Measurements from ENCODE around the gene TAGLN3. TPM values are rescaled to one million over a fixed set of nuclear protein-coding genes. Genes with fewer than 3 reads are reported as not detected.

TAGLN3 gene
- total RNA-seq, 1 donor from 2014 or later, result 9.0 TPM

- TF ChIP-seq CTCF (IDR thresholded peaks at IDR 0.05; ENCODE audit: unreplicated experiment), result no peak
- no peaks in the 10 kb centered on the region for H3K27me3 Mint-ChIP-seq
- no peak for DNase-seq (ENCODE audit: low spot score, unreplicated experiment)
- H3K36me3 Mint-ChIP-seq (ENCODE audit: insufficient read depth), result peaks cover 10% of the 10 kb centered on the region
- no peak overlapping the region for H3K27ac Mint-ChIP-seq
- H3K4me1 Mint-ChIP-seq (ENCODE audit: low read depth), result peaks cover 3% of the 10 kb centered on the region
- no peak overlapping the region for H3K4me3 Mint-ChIP-seq (ENCODE audit: low read depth)
- no peaks in the 10 kb centered on the region for H3K9me3 Mint-ChIP-seq (ENCODE audit: low read depth)
Measured at GRCh38 chr3:111986800-111987199, 11.9 kb upstream of the TAGLN3 start.

- Mint-ChIP-seq H3K27me3 (no peaks in the 10 kb centered on the region), H3K4me1 (ENCODE audit: low read depth) (no peaks in the 10 kb centered on the region), H3K36me3 (ENCODE audit: insufficient read depth) (peaks cover 13% of the 10 kb centered on the region), H3K4me3 (ENCODE audit: low read depth) (no peak overlapping the region), H3K27ac (no peak overlapping the region), H3K9me3 (ENCODE audit: low read depth) (no peaks in the 10 kb centered on the region)
- no peak for DNase-seq (ENCODE audit: low spot score, unreplicated experiment)
- TF ChIP-seq CTCF (IDR thresholded peaks at IDR 0.05; ENCODE audit: unreplicated experiment), result peak; percentile 73
Measured at GRCh38 chr3:111989061-111989678, 9.6 kb upstream of the TAGLN3 start.

GRCh38 chr3:111993038-111993437 is 5.7 kb upstream of the TAGLN3 start:
- H3K27ac Mint-ChIP-seq, result no peak overlapping the region
- peaks cover 5% of the 10 kb centered on the region for H3K27me3 Mint-ChIP-seq
- H3K36me3 Mint-ChIP-seq (ENCODE audit: insufficient read depth), result peaks cover 7% of the 10 kb centered on the region
- no peak for DNase-seq (ENCODE audit: low spot score, unreplicated experiment)
- H3K4me3 Mint-ChIP-seq (ENCODE audit: low read depth), result no peak overlapping the region
- TF ChIP-seq CTCF (IDR thresholded peaks at IDR 0.05; ENCODE audit: unreplicated experiment), result no peak
- no peaks in the 10 kb centered on the region for H3K9me3 Mint-ChIP-seq (ENCODE audit: low read depth)
- peaks cover 2% of the 10 kb centered on the region for H3K4me1 Mint-ChIP-seq (ENCODE audit: low read depth)

- H3K36me3 Mint-ChIP-seq (ENCODE audit: insufficient read depth), result no peaks in the 10 kb centered on the region
- H3K27ac Mint-ChIP-seq, result no peak overlapping the region
- DNase-seq (ENCODE audit: low spot score, unreplicated experiment), result no peak
- H3K4me1 Mint-ChIP-seq (ENCODE audit: low read depth), result peaks cover 26% of the 10 kb centered on the region
- H3K9me3 Mint-ChIP-seq (ENCODE audit: low read depth), result no peaks in the 10 kb centered on the region
- TF ChIP-seq CTCF (IDR thresholded peaks at IDR 0.05; ENCODE audit: unreplicated experiment), result no peak
- peak overlapping the region; percentile 78 for H3K4me3 Mint-ChIP-seq (ENCODE audit: low read depth)
- peaks cover 43% of the 10 kb centered on the region for H3K27me3 Mint-ChIP-seq
Measured at GRCh38 chr3:111999484-112000324, 982 bp downstream of the TAGLN3 start.

GRCh38 chr3:112000367-112000771 is 1.6 kb downstream of the TAGLN3 start:
- Mint-ChIP-seq H3K27me3 (peaks cover 43% of the 10 kb centered on the region), H3K36me3 (ENCODE audit: insufficient read depth) (no peaks in the 10 kb centered on the region), H3K4me3 (ENCODE audit: low read depth) (no peak overlapping the region), H3K9me3 (ENCODE audit: low read depth) (no peaks in the 10 kb centered on the region), H3K4me1 (ENCODE audit: low read depth) (peaks cover 33% of the 10 kb centered on the region), H3K27ac (no peak overlapping the region)
- DNase-seq (ENCODE audit: low spot score, unreplicated experiment), result no peak
- no peak for TF ChIP-seq CTCF (IDR thresholded peaks at IDR 0.05; ENCODE audit: unreplicated experiment)

Data from progenitor cell of endocrine pancreas (in vitro differentiated cells).